ENCODE results near the gene SOX12.

DNA sequence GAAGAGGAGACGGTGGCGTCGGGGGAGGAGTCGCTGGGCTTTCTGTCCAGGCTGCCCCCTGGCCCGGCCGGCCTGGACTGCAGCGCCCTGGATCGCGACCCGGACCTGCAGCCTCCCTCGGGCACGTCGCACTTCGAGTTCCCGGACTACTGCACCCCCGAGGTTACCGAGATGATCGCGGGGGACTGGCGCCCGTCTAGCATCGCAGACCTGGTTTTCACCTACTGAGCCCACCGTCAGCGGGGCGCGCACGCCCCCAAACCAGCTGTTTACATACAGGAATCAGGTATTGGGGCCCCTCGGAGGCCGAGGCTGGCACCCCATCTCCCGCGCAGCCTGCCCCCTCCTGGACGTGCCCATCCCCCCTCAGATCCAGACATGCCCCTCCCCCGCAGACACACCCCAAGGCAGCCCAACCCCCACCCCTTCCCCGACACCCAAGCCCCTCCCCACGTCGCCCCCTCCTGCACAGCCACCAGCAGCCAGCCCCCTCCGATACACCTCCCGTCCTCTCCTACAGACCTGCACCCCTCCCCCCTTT lies 1.4 kb downstream of the SOX12 start:
- TF ChIP-seq, protein P1, sequence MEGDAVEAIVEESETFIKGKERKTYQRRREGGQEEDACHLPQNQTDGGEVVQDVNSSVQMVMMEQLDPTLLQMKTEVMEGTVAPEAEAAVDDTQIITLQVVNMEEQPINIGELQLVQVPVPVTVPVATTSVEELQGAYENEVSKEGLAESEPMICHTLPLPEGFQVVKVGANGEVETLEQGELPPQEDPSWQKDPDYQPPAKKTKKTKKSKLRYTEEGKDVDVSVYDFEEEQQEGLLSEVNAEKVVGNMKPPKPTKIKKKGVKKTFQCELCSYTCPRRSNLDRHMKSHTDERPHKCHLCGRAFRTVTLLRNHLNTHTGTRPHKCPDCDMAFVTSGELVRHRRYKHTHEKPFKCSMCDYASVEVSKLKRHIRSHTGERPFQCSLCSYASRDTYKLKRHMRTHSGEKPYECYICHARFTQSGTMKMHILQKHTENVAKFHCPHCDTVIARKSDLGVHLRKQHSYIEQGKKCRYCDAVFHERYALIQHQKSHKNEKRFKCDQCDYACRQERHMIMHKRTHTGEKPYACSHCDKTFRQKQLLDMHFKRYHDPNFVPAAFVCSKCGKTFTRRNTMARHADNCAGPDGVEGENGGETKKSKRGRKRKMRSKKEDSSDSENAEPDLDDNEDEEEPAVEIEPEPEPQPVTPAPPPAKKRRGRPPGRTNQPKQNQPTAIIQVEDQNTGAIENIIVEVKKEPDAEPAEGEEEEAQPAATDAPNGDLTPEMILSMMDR (IDR thresholded peaks at IDR 0.05): no peak
- no peak for TF ChIP-seq POLR2A (IDR thresholded peaks at IDR 0.05)

Data from breast epithelium (tissue), 3 donors.